ENCODE results near the gene APOBEC2. TPM values are rescaled to one million over a fixed set of nuclear protein-coding genes. Genes with fewer than 3 reads are reported as not detected.

Gene APOBEC2
- total RNA-seq, 1 donor from 2014 or later = not detected

GRCh38 chr6:41092421-41093140 lies 39.6 kb downstream of the APOBEC2 start:
- no peak overlapping the region for H3K27ac Mint-ChIP-seq
- Histone ChIP-seq H3K9ac (no peak overlapping the region), H3K4me2 (no peak overlapping the region), H3K36me3 (peaks cover 45% of the 10 kb centered on the region), H3K4me3 (no peak overlapping the region), H3K9me3 (ENCODE audit: low read depth) (no peaks in the 10 kb centered on the region), H3K27ac (no peak overlapping the region), H3F3A (ENCODE audit: low read depth) (no peaks in the 10 kb centered on the region), H3K4me1 (no peaks in the 10 kb centered on the region), H2AFZ (replicated peaks) (no peak overlapping the region), H3K27me3 (no peaks in the 10 kb centered on the region), H4K20me1 (ENCODE audit: low read depth) (peaks cover 15% of the 10 kb centered on the region), H3K79me2 (ENCODE audit: low read depth) (peaks cover 4% of the 10 kb centered on the region)
- H3K36me3 Mint-ChIP-seq = peaks cover 39% of the 10 kb centered on the region
- H3K4me1 Mint-ChIP-seq = no peaks in the 10 kb centered on the region
- DNase-seq (ENCODE audit: low spot score) = no peak
- no peaks in the 10 kb centered on the region for H3K9me3 Mint-ChIP-seq
- no peak overlapping the region for H3K4me3 Mint-ChIP-seq
- TF ChIP-seq CTCF (IDR thresholded peaks at IDR 0.05) (peak; percentile 39), EZH2phosphoT487 (IDR thresholded peaks at IDR 0.05) (no peak)
- peaks cover 2% of the 10 kb centered on the region for H3K27me3 Mint-ChIP-seq (ENCODE audit: insufficient read depth, low read depth)

GRCh38 chr6:41093729-41094128 lies 40.7 kb downstream of the APOBEC2 start:
- no peak overlapping the region for H3K4me3 Mint-ChIP-seq
- Histone ChIP-seq H3K36me3 (peaks cover 40% of the 10 kb centered on the region), H3F3A (ENCODE audit: low read depth) (no peaks in the 10 kb centered on the region)

DNA sequence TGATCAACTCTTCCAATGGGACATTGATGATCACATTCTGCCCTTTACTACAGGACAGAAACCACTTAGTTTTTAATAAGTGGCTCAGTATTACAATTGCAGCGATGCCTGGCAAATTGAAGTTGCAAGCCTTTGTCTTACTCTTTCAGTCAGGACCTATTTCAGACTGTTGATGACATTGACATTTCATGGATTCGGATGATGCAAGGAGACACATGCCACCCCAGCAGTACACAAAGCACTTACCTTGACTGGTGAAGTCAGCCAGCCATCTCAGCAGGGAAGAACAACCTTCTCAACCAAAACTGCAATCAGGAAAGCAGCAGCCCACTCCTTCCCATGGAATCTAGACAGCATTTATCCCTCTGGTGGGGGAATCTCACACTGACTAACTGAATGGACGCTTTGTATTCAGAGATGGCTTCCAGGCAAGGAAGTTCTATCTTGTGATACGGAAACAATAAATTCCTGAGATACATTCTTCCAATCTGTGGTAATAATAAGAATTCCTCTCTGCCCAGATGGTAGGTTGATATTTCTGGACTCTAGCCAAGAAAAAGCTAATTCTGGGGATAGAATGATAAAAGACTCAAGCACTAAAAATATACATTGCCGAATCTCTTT lies 44.6 kb downstream of the APOBEC2 start:
- H3K27me3 Mint-ChIP-seq (ENCODE audit: insufficient read depth, low read depth) = no peaks in the 10 kb centered on the region
- TF ChIP-seq EZH2phosphoT487 (IDR thresholded peaks at IDR 0.05) (no peak), EZH2 (IDR thresholded peaks at IDR 0.05) (no peak), CTCF (IDR thresholded peaks at IDR 0.05) (no peak)
- no peak overlapping the region for H2AFZ ChIP-seq (replicated peaks)
- H3K36me3 Mint-ChIP-seq = peaks cover 44% of the 10 kb centered on the region
- no peaks in the 10 kb centered on the region for H3K9me3 Mint-ChIP-seq
- DNase-seq (ENCODE audit: low spot score) = no peak
- H3K36me3 ChIP-seq = peaks cover 40% of the 10 kb centered on the region
- no peak overlapping the region for H3K4me2 ChIP-seq
- H3K9ac ChIP-seq = no peak overlapping the region
- no peak overlapping the region for H3K4me3 ChIP-seq
- H3K4me1 Mint-ChIP-seq = no peaks in the 10 kb centered on the region
- no peak overlapping the region for H3K4me3 Mint-ChIP-seq
- H3K27ac Mint-ChIP-seq = no peak overlapping the region
- H3K9me3 ChIP-seq (ENCODE audit: low read depth) = no peaks in the 10 kb centered on the region
- no peaks in the 10 kb centered on the region for H3K4me1 ChIP-seq
- H3K27me3 ChIP-seq = no peaks in the 10 kb centered on the region
- peaks cover 7% of the 10 kb centered on the region for H4K20me1 ChIP-seq (ENCODE audit: low read depth)
- H3F3A ChIP-seq (ENCODE audit: low read depth) = peaks cover 16% of the 10 kb centered on the region
- H3K27ac ChIP-seq = no peak overlapping the region
- no peaks in the 10 kb centered on the region for H3K79me2 ChIP-seq (ENCODE audit: low read depth)

More at GRCh38 chr6:41093729-41094128, 40.7 kb downstream of the APOBEC2 start:
- Histone ChIP-seq H3K4me2 (no peak overlapping the region), H3K4me1 (no peaks in the 10 kb centered on the region), H2AFZ (replicated peaks) (no peak overlapping the region), H3K4me3 (no peak overlapping the region), H3K79me2 (ENCODE audit: low read depth) (no peaks in the 10 kb centered on the region), H4K20me1 (ENCODE audit: low read depth) (peaks cover 13% of the 10 kb centered on the region), H3K27ac (no peak overlapping the region), H3K27me3 (no peaks in the 10 kb centered on the region), H3K9me3 (ENCODE audit: low read depth) (no peaks in the 10 kb centered on the region), H3K9ac (no peak overlapping the region)
- no peak for DNase-seq (ENCODE audit: low spot score)
- Mint-ChIP-seq H3K9me3 (no peaks in the 10 kb centered on the region), H3K27me3 (ENCODE audit: insufficient read depth, low read depth) (no peaks in the 10 kb centered on the region), H3K27ac (no peak overlapping the region), H3K36me3 (peaks cover 42% of the 10 kb centered on the region), H3K4me1 (no peaks in the 10 kb centered on the region)
- no peak for TF ChIP-seq CTCF (IDR thresholded peaks at IDR 0.05)
- no peak for TF ChIP-seq EZH2phosphoT487 (IDR thresholded peaks at IDR 0.05)
- TF ChIP-seq EZH2 (IDR thresholded peaks at IDR 0.05) = no peak
